Common myeloid progenitor, CD34-positive (primary cell): ENCODE measurements around the gene ROR2.

ENCODE experiments used
- CTCF ChIA-PET: fragments of 350-600 bp; sonication (Branson Sonifier 250); formaldehyde crosslinking; loops from one replicate; lab custom pipeline; 2021; ENCODE audit warnings: antibody characterized with exemption; lab: Charles Lee
- POLR2A ChIA-PET: fragments of 350-600 bp; sonication (Branson Sonifier 250); formaldehyde crosslinking; loops from one replicate; lab custom pipeline; 2021; ENCODE audit warnings: antibody characterized with exemption; lab: Charles Lee
- DNase-seq, 3 donors: peaks; one replicate each; pipeline versions ENCODE4 v3.0.0 to v3.0.0-alpha.2; 2013
- H3K27ac ChIP-seq, 2 experiments: 1 replicate in 1 of 2; 2 replicates in 1 of 2; pipeline ENCODE4 v1.7.0; 2013; ENCODE audit warnings: inconsistent platforms in 2 of 2, low read length in 2 of 2, mild to moderate bottlenecking in 2 of 2, low read depth in 1 of 2, moderate library complexity in 1 of 2; ENCODE audit not compliant: severe bottlenecking in 2 of 2, insufficient read depth in 1 of 2, poor library complexity in 1 of 2
- H3K27me3 ChIP-seq, 5 experiments: replicated peaks in 2 of 5; 1 replicate in 3 of 5; 2 replicates in 2 of 5; pipeline versions ENCODE4 v1.6.1 to v1.7.0; 2013; ENCODE audit warnings: low read length in 4 of 5, mild to moderate bottlenecking in 2 of 5, moderate library complexity in 2 of 5, inconsistent platforms in 1 of 5; ENCODE audit not compliant: insufficient read depth in 5 of 5, control insufficient read depth in 4 of 5
- H3K36me3 ChIP-seq, 4 experiments: 1 replicate in 2 of 4; 2 replicates in 2 of 4; pipeline versions ENCODE4 v1.6.1 to v1.7.0; 2013; ENCODE audit warnings: low read length in 3 of 4, control low read depth in 1 of 4, mild to moderate bottlenecking in 1 of 4; ENCODE audit not compliant: control insufficient read depth in 4 of 4, insufficient read depth in 4 of 4
- H3K4me1 ChIP-seq, 4 experiments: 1 replicate in 3 of 4; 2 replicates in 1 of 4; pipeline versions ENCODE4 v1.6.1 to v1.7.1; 2013; ENCODE audit warnings: low read length in 3 of 4, mild to moderate bottlenecking in 3 of 4, control low read depth in 1 of 4, inconsistent platforms in 1 of 4, moderate library complexity in 1 of 4; ENCODE audit not compliant: control insufficient read depth in 4 of 4, insufficient read depth in 4 of 4; ENCODE audit errors: control extremely low read depth in 1 of 4
- H3K4me3 ChIP-seq, 7 experiments: 1 replicate in 4 of 7; 2 replicates in 3 of 7; pipeline versions ENCODE4 v1.5.1 to v1.7.0; 2013; ENCODE audit warnings: mild to moderate bottlenecking in 7 of 7, low read length in 6 of 7, moderate library complexity in 6 of 7, inconsistent platforms in 2 of 7, low read depth in 2 of 7, control low read depth in 1 of 7; ENCODE audit not compliant: insufficient read depth in 4 of 7, control insufficient read depth in 1 of 7; ENCODE audit errors: extremely low read depth in 1 of 7
- H3K9me3 ChIP-seq, 5 experiments: 1 replicate in 4 of 5; 2 replicates in 1 of 5; pipeline versions ENCODE4 v1.6.1 to v1.7.1; 2013; ENCODE audit warnings: low read length in 4 of 5, mild to moderate bottlenecking in 2 of 5, inconsistent platforms in 1 of 5, low read depth in 1 of 5, moderate library complexity in 1 of 5; ENCODE audit not compliant: control insufficient read depth in 4 of 5, insufficient read depth in 2 of 5; ENCODE audit errors: control extremely low read depth in 1 of 5
- WGBS: methylation state at CpG from one replicate; pipeline ENCODE4 v1.1.5; 2013; ENCODE audit not compliant: insufficient coverage; 5-methylcytosine and 5-hydroxymethylcytosine counted together

The ROR2 gene

GRCh38 chr9:91839926-91840465 lies 110.0 kb downstream of the ROR2 start:
- Histone ChIP-seq H3K4me1 (peaks cover 0 to 26% (median 20%) of the 10 kb centered on the region in 4 experiments), H3K36me3 (no peaks in the 10 kb centered on the region), H3K27ac (no peak overlapping the region), H3K9me3 (no peaks in the 10 kb centered on the region), H3K4me3 (peak overlapping the region in 2 of 7 experiments; percentile 44 to 69), H3K27me3 (peaks cover 0 to 2% (median 0%) of the 10 kb centered on the region in 5 experiments)
- peak; percentile 4 to 52 (median 42) for DNase-seq
- ChIA-PET POLR2A (no interaction called here), CTCF (no interaction called here)
- WGBS, result 35% methylated on average over 12 of the region's 14 CpGs

GRCh38 chr9:91837981-91838731 lies 111.9 kb downstream of the ROR2 start:
- Histone ChIP-seq H3K27ac (no peak overlapping the region), H3K36me3 (no peaks in the 10 kb centered on the region), H3K27me3 (peaks cover 0 to 2% (median 0%) of the 10 kb centered on the region in 5 experiments), H3K9me3 (no peaks in the 10 kb centered on the region), H3K4me3 (peak overlapping the region in 1 of 7 experiments; percentile 32), H3K4me1 (peaks cover 0 to 11% (median 5%) of the 10 kb centered on the region in 4 experiments)
- WGBS, result 92% methylated on average over 18 of the region's 21 CpGs
- ChIA-PET POLR2A (no interaction called here), CTCF (no interaction called here)
- DNase-seq, result no peak

- Histone ChIP-seq H3K4me3 (no peak overlapping the region), H3K27me3 (no peaks in the 10 kb centered on the region), H3K9me3 (no peaks in the 10 kb centered on the region), H3K36me3 (no peaks in the 10 kb centered on the region), H3K4me1 (peaks cover 0 to 8% (median 0%) of the 10 kb centered on the region in 4 experiments), H3K27ac (no peak overlapping the region)
- DNase-seq, result no peak
- ChIA-PET POLR2A (no interaction called here), CTCF (no interaction called here)
- 100% methylated on average over 5 of the region's 7 CpGs for WGBS
These were observed 113.5 kb downstream of the ROR2 start for GRCh38 chr9:91836515-91836914.

- no peak overlapping the region for H3K27ac ChIP-seq
- DNase-seq, result no peak
- ChIA-PET POLR2A (interaction anchor here (0.6 kb wide), 1 partner anchor 9 kb away, joined by 3 read pairs; no protein-coding TSS in a partner anchor), CTCF (no interaction called here)
- 93% methylated on average over 7 of the region's 7 CpGs for WGBS
- peaks cover 0 to 8% (median 0%) of the 10 kb centered on the region in 4 experiments for H3K4me1 ChIP-seq
- H3K9me3 ChIP-seq, result no peaks in the 10 kb centered on the region
- no peak overlapping the region for H3K4me3 ChIP-seq
- H3K27me3 ChIP-seq, result no peaks in the 10 kb centered on the region
- H3K36me3 ChIP-seq, result no peaks in the 10 kb centered on the region
These were observed 114.4 kb downstream of the ROR2 start for GRCh38 chr9:91835632-91836031.

GRCh38 chr9:91835216-91835615 lies 114.8 kb downstream of the ROR2 start:
- CTCF ChIA-PET, result no interaction called here
- 92% methylated on average over 5 of the region's 5 CpGs for WGBS
- no peaks in the 10 kb centered on the region for H3K36me3 ChIP-seq
- no peak overlapping the region for H3K4me3 ChIP-seq
- POLR2A ChIA-PET, result no interaction called here
- H3K27ac ChIP-seq, result no peak overlapping the region
- H3K9me3 ChIP-seq, result no peaks in the 10 kb centered on the region
- DNase-seq, result no peak
- no peaks in the 10 kb centered on the region for H3K27me3 ChIP-seq
- H3K4me1 ChIP-seq, result peaks cover 0 to 8% (median 0%) of the 10 kb centered on the region in 4 experiments

- 95% methylated on average over 3 of the region's 3 CpGs for WGBS
- ChIA-PET CTCF (no interaction called here), POLR2A (no interaction called here)
- H3K4me3 ChIP-seq, result no peak overlapping the region
- H3K36me3 ChIP-seq, result no peaks in the 10 kb centered on the region
- no peak for DNase-seq
- H3K4me1 ChIP-seq, result peaks cover 0 to 5% (median 0%) of the 10 kb centered on the region in 4 experiments
- H3K9me3 ChIP-seq, result no peaks in the 10 kb centered on the region
- H3K27ac ChIP-seq, result no peak overlapping the region
- H3K27me3 ChIP-seq, result no peaks in the 10 kb centered on the region
These were observed 115.3 kb downstream of the ROR2 start for GRCh38 chr9:91834740-91835139.

GRCh38 chr9:91833878-91834255 lies 116.2 kb downstream of the ROR2 start:
- ChIA-PET POLR2A (interaction anchor here (0.7 kb wide), 1 partner anchor 1478 kb away, joined by 3 read pairs; no protein-coding TSS in a partner anchor), CTCF (no interaction called here)
- WGBS, result 95% methylated on average over 6 of the region's 7 CpGs

More at GRCh38 chr9:91833878-91834255, 116.2 kb downstream of the ROR2 start:
- no peak for DNase-seq
- H3K36me3 ChIP-seq, result no peaks in the 10 kb centered on the region
- H3K4me3 ChIP-seq, result no peak overlapping the region
- no peaks in the 10 kb centered on the region for H3K9me3 ChIP-seq
- H3K27me3 ChIP-seq, result no peaks in the 10 kb centered on the region
- no peak overlapping the region for H3K27ac ChIP-seq
- H3K4me1 ChIP-seq, result peaks cover 0 to 3% (median 0%) of the 10 kb centered on the region in 4 experiments
